Amniotic stem cell (primary cell): Measurements from ENCODE around the gene LMX1A.

Source experiments
- DNase-seq: peaks from one replicate; lab custom pipeline; 2025; lab: John Stamatoyannopoulos, UW

LMX1A gene

GRCh38 chr1:165325460-165326203 is 30.9 kb downstream of the LMX1A start:
- no peak for DNase-seq

GRCh38 chr1:165324050-165324449 is 32.5 kb downstream of the LMX1A start:
- no peak for DNase-seq

DNA sequence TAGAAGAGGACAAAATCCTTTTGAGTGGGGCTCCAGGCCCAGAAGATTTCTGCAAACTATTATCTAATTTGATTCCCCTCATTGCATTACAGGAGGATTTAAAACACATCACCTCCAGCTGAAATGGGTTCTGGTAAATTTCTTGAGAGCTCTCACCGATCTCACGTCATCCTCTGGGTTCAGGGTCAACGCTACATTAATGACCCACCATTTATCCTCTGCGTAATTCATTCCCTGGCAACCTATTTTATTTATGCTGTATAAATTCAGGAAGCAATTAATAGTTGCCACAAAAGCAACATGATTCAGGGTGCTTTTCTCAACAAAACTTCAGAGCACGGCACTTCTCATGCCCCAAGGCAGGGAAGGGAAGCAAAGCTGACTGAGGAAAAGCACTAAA is 38.9 kb downstream of the LMX1A start:
- DNase-seq: no peak

GRCh38 chr1:165316153-165316772 is 40.3 kb downstream of the LMX1A start:
- no peak for DNase-seq

DNA sequence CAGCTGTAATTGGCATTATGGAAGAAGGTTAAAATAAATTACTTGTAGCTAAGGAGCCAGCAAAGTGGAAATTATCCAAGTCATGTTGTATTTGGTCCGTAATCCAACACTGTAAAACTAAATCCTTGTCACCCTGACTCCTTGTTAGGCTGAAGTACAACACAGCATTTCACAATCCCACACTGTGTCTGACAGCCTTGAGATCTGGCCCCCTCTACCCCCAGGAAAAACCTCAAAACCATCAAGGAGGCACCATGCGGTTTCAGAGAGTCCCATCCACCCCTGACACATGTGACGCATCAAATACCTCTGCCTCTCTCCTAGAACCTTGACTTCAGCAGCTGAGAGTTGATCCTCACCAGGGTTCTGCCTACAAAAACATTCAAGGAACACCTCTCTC is 41.0 kb downstream of the LMX1A start:
- no peak for DNase-seq

GRCh38 chr1:165313903-165314302 is 42.6 kb downstream of the LMX1A start:
- no peak for DNase-seq

DNA sequence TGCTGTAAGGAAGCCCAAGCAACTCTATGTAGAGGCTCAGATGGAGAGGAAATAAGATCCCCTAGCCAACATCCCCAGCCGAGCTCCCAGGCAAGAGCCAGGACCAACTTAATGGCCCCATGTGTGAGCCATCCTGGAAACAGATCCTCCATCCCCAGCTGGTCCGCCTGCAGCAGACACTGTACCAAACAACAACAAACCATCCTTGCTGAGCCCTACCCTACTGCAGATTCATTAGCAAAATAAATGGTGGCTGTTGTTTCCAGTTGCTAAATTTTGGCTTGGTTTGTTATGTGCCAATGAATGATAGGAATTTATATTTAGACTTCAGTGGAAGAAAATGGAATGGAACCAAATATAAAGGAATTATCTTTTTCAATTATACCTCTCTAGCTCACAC is 43.9 kb downstream of the LMX1A start:
- no peak for DNase-seq

- no peak for DNase-seq
Observed at GRCh38 chr1:165306543-165307434, 49.7 kb downstream of the LMX1A start.

DNA sequence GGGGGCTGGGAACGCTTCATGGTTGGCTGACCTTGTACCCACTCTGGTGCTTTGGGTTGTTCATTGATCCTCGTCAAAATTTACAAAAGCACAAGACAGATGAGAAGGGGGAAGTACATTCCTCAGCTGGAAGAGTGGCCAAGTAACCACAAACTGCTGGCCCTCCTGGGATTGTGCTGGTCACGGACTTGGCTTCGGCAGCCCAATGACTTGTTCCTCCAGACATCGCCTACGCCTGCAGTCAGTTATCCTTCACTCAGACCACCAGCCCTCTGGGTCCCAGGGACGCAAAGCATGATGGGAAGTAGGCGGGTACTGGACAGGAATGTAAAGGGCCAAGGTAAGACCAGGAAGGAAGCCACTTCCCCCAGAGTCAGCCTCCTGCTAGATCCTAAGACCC is 53.1 kb downstream of the LMX1A start:
- no peak for DNase-seq

DNA sequence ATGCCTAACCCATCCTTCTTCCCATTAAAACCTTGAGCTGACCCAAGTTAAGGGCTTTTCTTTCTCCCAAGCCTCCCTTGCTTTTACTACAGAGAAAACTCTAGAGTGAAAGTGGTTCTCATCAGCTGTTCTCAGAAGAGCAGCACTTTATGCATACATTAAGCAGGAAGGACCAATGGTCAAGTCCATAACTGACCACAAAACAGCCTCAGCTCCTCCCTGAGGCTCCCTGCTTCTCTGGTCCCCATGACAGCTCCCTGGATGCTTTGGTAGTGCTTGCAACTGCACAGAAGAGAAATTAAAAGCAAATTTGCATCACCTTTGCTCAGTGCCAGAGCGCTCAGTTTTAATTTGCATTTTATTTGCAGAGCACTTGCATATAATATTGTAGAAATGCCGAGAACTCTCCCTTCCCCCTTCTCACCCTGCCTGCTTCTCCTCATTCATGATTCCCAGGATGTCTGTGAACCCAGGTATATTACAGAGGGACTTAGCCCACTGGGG is 56.1 kb downstream of the LMX1A start:
- no peak for DNase-seq

- no peak for DNase-seq
Observed at GRCh38 chr1:165298203-165298820, 58.2 kb downstream of the LMX1A start.

- DNase-seq: no peak
Observed at GRCh38 chr1:165296205-165296604, 60.3 kb downstream of the LMX1A start.

DNA sequence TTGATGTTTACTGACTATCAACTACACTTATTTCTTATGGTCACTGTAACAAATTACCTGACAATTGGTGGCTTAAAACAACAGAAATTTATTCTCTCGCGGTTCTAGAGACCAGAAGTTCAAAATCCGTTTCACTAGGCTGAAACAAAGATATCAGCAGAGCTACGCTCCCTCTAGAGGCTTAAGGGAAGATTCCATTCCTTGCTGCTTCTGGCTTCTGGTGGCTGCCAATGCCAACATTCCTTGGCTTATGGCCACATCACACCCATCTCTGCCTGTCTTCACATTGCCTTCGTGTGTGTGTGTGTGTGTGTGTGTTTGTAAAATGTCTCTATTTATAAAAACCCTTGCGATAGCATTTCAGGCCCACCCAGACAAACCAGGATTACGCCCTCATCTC is 66.4 kb downstream of the LMX1A start:
- DNase-seq: no peak

DNA sequence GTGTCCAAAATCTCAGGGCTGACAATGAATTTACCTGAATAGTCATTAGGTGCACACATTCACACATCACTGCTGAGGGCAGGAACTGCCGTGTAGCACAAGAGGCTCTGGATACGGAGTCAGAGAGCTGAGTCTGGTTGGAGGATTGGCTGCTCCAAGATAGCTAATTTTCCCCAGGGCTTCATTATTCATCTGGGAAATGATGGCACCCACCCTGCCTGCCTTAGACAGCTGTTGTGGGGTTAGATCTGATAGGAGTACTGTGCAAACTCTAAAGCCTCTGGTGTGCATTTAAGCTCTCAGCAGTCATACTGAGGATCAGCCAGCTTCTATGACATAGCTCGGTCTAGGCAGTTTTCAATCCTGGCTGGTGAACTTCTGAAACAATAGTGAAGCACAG is 67.0 kb downstream of the LMX1A start:
- no peak for DNase-seq

- DNase-seq: no peak
Observed at GRCh38 chr1:165288350-165289120, 68.0 kb downstream of the LMX1A start.

GRCh38 chr1:165287781-165288180 is 68.7 kb downstream of the LMX1A start:
- no peak for DNase-seq

DNA sequence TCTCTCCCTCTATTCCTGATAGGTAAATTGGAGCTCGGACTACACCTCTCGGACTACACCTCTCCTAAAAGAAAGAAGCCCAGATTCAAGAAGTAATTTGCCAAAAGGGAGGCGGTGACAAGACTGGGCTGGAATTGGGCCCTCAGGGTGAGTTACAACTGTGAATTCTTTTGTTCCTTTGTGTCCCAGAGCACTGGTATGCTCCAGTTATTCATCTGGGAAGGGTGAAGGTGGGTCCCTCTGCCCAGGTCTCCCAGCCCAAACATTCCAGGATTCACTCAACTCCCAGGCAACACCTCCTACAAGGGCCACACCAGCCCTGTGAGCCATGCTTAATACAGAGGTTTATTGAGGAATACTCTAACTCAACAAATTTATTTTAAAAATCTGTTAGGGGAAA is 69.2 kb downstream of the LMX1A start:
- DNase-seq: no peak

GRCh38 chr1:165284454-165284853 is 72.1 kb downstream of the LMX1A start:
- no peak for DNase-seq

DNA sequence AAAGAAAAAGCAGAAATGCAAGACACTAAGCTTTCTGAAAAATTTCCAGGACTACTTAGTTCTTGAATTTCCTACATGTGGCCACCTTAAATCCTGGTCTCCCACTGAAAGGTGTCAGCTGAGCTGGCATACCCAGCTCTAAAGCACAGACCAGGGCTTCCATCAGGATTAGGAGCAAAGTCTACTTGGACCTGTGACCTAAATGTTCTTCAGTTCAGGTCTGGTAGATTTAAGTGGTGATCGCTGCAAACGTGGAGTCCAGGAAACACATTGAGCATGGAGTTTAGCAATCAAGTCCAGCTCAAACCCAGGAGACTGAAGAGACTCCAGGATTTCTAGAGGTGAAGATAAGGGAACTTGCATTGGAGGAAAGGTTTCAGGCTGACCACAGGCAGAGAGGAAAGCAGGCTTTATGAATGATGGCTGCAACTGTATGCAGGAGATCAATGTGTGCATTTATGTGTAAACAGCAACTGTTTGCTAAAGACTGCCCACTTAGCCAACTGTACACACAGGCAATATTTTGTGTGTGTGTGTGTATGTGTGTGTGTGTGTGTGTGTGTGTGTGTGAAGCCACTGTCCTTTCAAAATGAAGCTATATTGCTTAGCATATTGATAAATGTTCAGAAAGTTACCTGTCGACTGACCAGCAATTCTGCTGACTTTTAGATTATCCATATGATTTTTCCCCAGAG is 75.2 kb downstream of the LMX1A start:
- DNase-seq: no peak

DNA sequence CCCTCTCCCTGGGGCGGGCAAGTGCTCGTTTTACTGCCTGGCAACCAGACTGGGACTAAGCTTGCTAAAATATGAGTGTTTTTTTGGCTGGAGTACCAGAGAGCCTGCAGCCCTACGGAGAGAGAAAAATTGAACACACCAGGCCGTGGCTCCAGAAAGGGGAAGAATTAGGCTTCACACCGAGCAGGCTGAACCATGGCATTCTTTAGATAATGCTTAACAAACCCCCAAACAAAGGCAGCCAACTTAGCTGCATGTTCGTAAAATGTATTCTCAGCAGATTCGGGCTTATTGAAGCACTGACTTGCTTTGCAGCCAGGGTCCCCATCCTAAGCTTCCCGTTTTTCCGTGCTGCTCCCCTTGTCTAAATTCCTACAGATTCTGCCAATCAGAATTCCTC is 76.6 kb downstream of the LMX1A start:
- DNase-seq: no peak

- DNase-seq: no peak
Observed at GRCh38 chr1:165276314-165276713, 80.2 kb downstream of the LMX1A start.
